ENCODE measurements around the gene STEAP1B.

GRCh38 chr7:22375359-22376048, 124.5 kb downstream of the STEAP1B start:
- no peak for TF ChIP-seq POLR2A (IDR thresholded peaks at IDR 0.05)
- TF ChIP-seq CTCF (IDR thresholded peaks at IDR 0.05), result no peak
